Left ventricle myocardium inferior (tissue), 1 donor: ENCODE results near the gene ASIC4. TPM values are rescaled to one million over a fixed set of nuclear protein-coding genes. Genes with fewer than 3 reads are reported as not detected.

Experiments used
- DNase-seq: peaks from one replicate; pipeline ENCODE4 v3.0.0-alpha.2; 2020
- H3K27ac ChIP-seq: fragments of 200-600 bp; replicated peaks from 2 replicates; pipeline ENCODE4 v1.8.0; 2021
- H3K27me3 ChIP-seq: fragments of 200-600 bp; 2 replicates; pipeline ENCODE4 v1.8.0; 2021; ENCODE audit warnings: low read depth
- H3K36me3 ChIP-seq: fragments of 200-600 bp; 2 replicates; pipeline ENCODE4 v1.8.0; 2021
- H3K4me1 ChIP-seq: fragments of 200-600 bp; 2 replicates; pipeline ENCODE4 v1.8.0; 2021
- H3K4me3 ChIP-seq: fragments of 200-600 bp; 2 replicates; pipeline ENCODE4 v1.8.0; 2021; ENCODE audit warnings: mild to moderate bottlenecking, moderate library complexity
- H3K9me3 ChIP-seq: fragments of 200-600 bp; replicated peaks from 2 replicates; pipeline ENCODE4 v1.8.0; 2021
- intact Hi-C: fragments of 100-400 bp; cut with micrococcal nuclease; formaldehyde crosslinking; loops from one replicate; pipeline ENCODE4 v1.11.0; 2022
- total RNA-seq: library from RNA; stranded (reverse); fragmentation: NEBNext Ultra II Directional; extraction: Animal tissue kit (Norgen Biotek cat#: 25700); gene quantifications from one replicate; pipeline ENCODE4 v1.2.1, GENCODE V29; 2021
- TF ChIP-seq, protein P1 (sequence below): fragments of 200-600 bp; IDR thresholded peaks from 2 replicates; pipeline ENCODE4 v1.8.0; 2021; ENCODE audit warnings: antibody characterized with exemption, mild to moderate bottlenecking, borderline replicate concordance
- donor health status: DM: no; HTN: yes; CAD: no; lungs with severe emphysema.

ASIC4 gene
- total RNA-seq, 1 donor from 2014 or later, result not detected

DNA sequence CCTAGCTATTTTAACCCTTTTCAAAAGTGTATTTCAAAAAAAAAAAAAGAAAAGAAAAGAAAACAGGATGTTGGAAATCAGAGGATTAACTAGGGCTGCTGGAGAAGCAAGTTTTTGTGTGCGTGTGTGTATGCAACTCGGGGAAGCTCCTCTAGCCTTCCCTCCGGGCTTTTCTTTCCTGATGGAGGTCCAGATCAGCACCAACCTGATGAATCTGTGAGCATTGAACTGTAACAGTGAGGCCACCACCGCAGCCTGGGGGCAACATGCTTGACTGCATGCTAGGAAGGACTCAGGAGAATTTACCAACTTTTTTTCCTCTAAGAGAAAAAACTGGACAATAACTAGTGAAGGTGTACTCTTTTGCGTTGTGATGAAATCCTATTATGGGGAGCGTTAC lies 54.8 kb downstream of the ASIC4 start:
- intact Hi-C loops, result no loop called here
- TF ChIP-seq, protein P1, sequence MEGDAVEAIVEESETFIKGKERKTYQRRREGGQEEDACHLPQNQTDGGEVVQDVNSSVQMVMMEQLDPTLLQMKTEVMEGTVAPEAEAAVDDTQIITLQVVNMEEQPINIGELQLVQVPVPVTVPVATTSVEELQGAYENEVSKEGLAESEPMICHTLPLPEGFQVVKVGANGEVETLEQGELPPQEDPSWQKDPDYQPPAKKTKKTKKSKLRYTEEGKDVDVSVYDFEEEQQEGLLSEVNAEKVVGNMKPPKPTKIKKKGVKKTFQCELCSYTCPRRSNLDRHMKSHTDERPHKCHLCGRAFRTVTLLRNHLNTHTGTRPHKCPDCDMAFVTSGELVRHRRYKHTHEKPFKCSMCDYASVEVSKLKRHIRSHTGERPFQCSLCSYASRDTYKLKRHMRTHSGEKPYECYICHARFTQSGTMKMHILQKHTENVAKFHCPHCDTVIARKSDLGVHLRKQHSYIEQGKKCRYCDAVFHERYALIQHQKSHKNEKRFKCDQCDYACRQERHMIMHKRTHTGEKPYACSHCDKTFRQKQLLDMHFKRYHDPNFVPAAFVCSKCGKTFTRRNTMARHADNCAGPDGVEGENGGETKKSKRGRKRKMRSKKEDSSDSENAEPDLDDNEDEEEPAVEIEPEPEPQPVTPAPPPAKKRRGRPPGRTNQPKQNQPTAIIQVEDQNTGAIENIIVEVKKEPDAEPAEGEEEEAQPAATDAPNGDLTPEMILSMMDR, result no peak

DNA sequence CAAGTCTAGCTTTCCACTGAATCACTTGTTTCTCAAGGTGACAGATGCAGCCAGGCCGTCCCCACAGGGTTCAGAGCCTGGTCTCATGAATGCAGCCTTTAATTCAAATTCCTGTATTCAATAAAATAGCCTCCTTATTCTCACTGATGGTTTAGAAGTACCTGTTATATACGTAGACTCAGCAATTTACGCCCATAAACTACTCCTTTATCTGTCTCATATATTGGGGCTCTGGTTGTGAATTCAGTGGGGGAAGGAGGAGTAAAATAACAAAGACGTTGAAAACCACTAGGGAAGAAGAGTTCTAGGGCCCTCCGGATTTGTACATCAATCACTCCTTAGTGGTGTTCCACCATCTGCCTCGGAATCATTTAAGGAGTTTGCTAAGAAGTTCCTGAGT lies 55.4 kb downstream of the ASIC4 start:
- intact Hi-C loops, result no loop called here

More for the DNA sequence above, 54.8 kb downstream of the ASIC4 start:
- peaks cover 32% of the 10 kb centered on the region for H3K27me3 ChIP-seq
- no peak overlapping the region for H3K4me3 ChIP-seq
- no peaks in the 10 kb centered on the region for H3K9me3 ChIP-seq
- no peak overlapping the region for H3K27ac ChIP-seq
- no peak for DNase-seq
- H3K36me3 ChIP-seq, result peaks cover 23% of the 10 kb centered on the region
- peaks cover 42% of the 10 kb centered on the region for H3K4me1 ChIP-seq

GRCh38 chr2:219570194-219570923 lies 56.1 kb downstream of the ASIC4 start:
- Histone ChIP-seq H3K4me1 (peaks cover 33% of the 10 kb centered on the region), H3K9me3 (no peaks in the 10 kb centered on the region), H3K36me3 (peaks cover 14% of the 10 kb centered on the region), H3K27ac (peak overlapping the region; percentile 93), H3K4me3 (peak overlapping the region; percentile 79), H3K27me3 (peaks cover 41% of the 10 kb centered on the region)
- TF ChIP-seq, protein P1, result no peak
- intact Hi-C loops, result no loop called here
- DNase-seq, result no peak

More for the DNA sequence above, 55.4 kb downstream of the ASIC4 start:
- DNase-seq, result no peak
- H3K27ac ChIP-seq, result peak overlapping the region; percentile 93
- H3K4me3 ChIP-seq, result peak overlapping the region; percentile 79
- H3K4me1 ChIP-seq, result peaks cover 40% of the 10 kb centered on the region
- peaks cover 17% of the 10 kb centered on the region for H3K36me3 ChIP-seq
- H3K27me3 ChIP-seq, result peaks cover 35% of the 10 kb centered on the region
- H3K9me3 ChIP-seq, result no peaks in the 10 kb centered on the region
- TF ChIP-seq, protein P1, result no peak

DNA sequence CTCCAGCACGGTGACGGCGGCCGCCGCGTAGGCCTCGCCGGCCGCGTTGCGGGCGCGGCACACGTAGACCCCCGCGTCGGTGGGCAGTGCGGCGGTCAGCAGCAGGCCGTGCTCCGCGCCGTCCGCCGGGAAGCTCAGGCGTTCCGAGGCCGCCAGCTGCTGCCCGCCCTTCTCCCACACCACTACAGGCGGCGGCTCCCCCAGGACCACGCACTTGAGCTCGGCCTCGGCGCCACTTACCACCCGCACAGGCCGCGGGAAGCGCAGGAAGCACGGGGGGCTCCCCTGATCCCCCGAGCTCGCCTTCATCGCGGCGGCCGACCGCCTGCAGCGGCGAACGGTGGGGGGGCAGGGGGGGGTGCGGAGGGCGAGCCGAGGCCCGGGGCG lies 56.6 kb downstream of the ASIC4 start:
- H3K36me3 ChIP-seq, result peaks cover 14% of the 10 kb centered on the region
- intact Hi-C loops, result no loop called here
- peak overlapping the region; percentile 79 for H3K4me3 ChIP-seq
- H3K27me3 ChIP-seq, result peaks cover 44% of the 10 kb centered on the region
- H3K4me1 ChIP-seq, result peaks cover 32% of the 10 kb centered on the region
- no peaks in the 10 kb centered on the region for H3K9me3 ChIP-seq
- peak overlapping the region; percentile 93 for H3K27ac ChIP-seq
- TF ChIP-seq, protein P1, result no peak
- DNase-seq, result no peak

DNA sequence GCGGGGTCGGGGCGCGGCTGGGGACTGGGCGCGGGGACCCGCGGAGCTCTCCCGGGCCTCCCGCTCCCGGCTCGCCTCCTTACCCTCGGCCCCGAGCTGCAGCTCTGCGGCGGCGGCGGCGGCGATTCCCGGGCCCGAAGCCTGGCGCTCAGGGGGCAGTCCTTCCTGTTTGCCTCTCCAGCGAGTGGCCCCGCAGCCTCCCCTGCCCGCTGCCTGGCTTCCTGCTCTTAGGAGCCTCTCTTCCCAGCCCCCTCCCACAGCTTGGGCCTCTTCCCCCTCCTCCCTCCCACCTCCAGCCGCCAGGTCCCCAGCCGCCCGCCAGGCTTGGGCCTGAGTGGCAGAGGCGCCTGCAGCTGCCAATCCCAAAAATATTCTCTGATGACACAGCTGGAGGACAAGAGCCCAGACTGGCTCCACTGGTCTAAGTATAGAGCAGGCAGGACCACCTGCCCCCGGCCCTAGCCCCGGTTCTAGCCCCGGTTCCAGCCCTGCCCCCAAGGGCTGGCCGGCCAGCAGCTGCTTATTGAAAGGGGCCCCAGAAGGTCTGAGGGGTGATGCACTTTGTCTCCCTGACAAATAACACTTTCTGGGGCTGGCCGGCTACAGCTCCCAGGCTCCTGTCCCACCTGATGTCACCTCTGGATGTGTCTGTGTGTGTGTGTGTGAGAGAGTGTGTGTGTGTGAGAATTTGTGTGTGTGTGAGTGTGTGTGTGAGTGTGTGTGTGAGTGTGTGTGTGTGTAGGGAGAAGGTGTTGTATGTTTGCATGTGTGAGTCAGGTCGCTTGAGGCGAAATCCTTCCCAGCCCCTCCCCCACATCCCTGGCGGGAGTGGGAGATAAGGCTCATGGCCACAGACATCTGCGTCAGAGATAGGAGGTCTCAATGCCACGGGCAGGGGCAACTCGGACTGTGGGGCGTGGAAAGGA lies 57.3 kb downstream of the ASIC4 start, which contains the start of gene OBSL1:
Gene OBSL1, minus strand, starts transcription at position 229 of the 926 bp plus-strand sequence. CDS start 307 bp downstream, outside the sequence.
- no peaks in the 10 kb centered on the region for H3K9me3 ChIP-seq
- peaks cover 32% of the 10 kb centered on the region for H3K4me1 ChIP-seq
- DNase-seq, result peak; percentile 85
- H3K27ac ChIP-seq, result peak within 1 kb of the TSS; percentile 93
- intact Hi-C loops, result no loop called here
- peaks cover 44% of the 10 kb centered on the region for H3K27me3 ChIP-seq
- peak within 1 kb of the TSS; percentile 79 for H3K4me3 ChIP-seq
- TF ChIP-seq, protein P1, result peak; percentile 11
- peaks cover 8% of the 10 kb centered on the region for H3K36me3 ChIP-seq
